ENCODE measurements around the gene SSB.
"Not testable (repeated sequence)": the region's sequence is repeated elsewhere in the genome, so short reads cannot be mapped to it uniquely, and the experiment has no call there.

SSB gene

GRCh38 chr2:169798718-169799592 is at the start of gene SSB:
SSB (plus strand) TSS chr2:169798871; CDS start chr2:169800961, 2,090 bp downstream.
- peak within 1 kb of the TSS; percentile 28 for H3K27ac ChIP-seq (ENCODE audit: low read length)
- H3K4me1 ChIP-seq (ENCODE audit: insufficient read depth, low read length) = peaks cover 5% of the 10 kb centered on the region; the same call in 1 of the 2 replicates
- H3K4me3 ChIP-seq (ENCODE audit: low read length) = peak within 1 kb of the TSS; percentile 95
- no peaks in the 10 kb centered on the region for H3K9me3 ChIP-seq (ENCODE audit: insufficient read depth, low read depth, low read length)
- no peaks in the 10 kb centered on the region for H3K27me3 ChIP-seq (ENCODE audit: insufficient read depth, low read length)
- peak within 1 kb of the TSS; percentile 91 for H3K9ac ChIP-seq (ENCODE audit: low read depth, low read length)
- peaks cover 35% of the 10 kb centered on the region for H3K36me3 ChIP-seq (ENCODE audit: insufficient read depth, low read depth, low read length)

- Histone ChIP-seq H3K27ac (ENCODE audit: low read length) (no peak overlapping the region), H3K36me3 (ENCODE audit: insufficient read depth, low read depth, low read length) (peaks cover 41% of the 10 kb centered on the region), H3K4me3 (ENCODE audit: low read length) (no peak overlapping the region), H3K9me3 (ENCODE audit: insufficient read depth, low read depth, low read length) (peaks cover 10% of the 10 kb centered on the region; the same call in 1 of the 2 replicates), H3K9ac (ENCODE audit: low read depth, low read length) (no peak overlapping the region), H3K27me3 (ENCODE audit: insufficient read depth, low read length) (no peaks in the 10 kb centered on the region), H3K4me1 (ENCODE audit: insufficient read depth, low read length) (no peaks in the 10 kb centered on the region)
Observed at GRCh38 chr2:169752752-169753151, 45.9 kb upstream of the SSB start.

GRCh38 chr2:169755083-169755870 is 43.4 kb upstream of the SSB start:
- Histone ChIP-seq H3K4me3 (ENCODE audit: low read length) (no peak overlapping the region), H3K27ac (ENCODE audit: low read length) (no peak overlapping the region), H3K9ac (ENCODE audit: low read depth, low read length) (no peak overlapping the region), H3K27me3 (ENCODE audit: insufficient read depth, low read length) (no peaks in the 10 kb centered on the region), H3K9me3 (ENCODE audit: insufficient read depth, low read depth, low read length) (peaks cover 10% of the 10 kb centered on the region; the same call in 1 of the 2 replicates), H3K36me3 (ENCODE audit: insufficient read depth, low read depth, low read length) (peaks cover 19% of the 10 kb centered on the region), H3K4me1 (ENCODE audit: insufficient read depth, low read length) (no peaks in the 10 kb centered on the region)

GRCh38 chr2:169756342-169756741 is 42.3 kb upstream of the SSB start:
- Histone ChIP-seq H3K9me3 (ENCODE audit: insufficient read depth, low read depth, low read length) (peaks cover 10% of the 10 kb centered on the region; the same call in 1 of the 2 replicates), H3K36me3 (ENCODE audit: insufficient read depth, low read depth, low read length) (peaks cover 8% of the 10 kb centered on the region), H3K27ac (ENCODE audit: low read length) (no peak overlapping the region), H3K4me3 (ENCODE audit: low read length) (no peak overlapping the region), H3K27me3 (ENCODE audit: insufficient read depth, low read length) (no peaks in the 10 kb centered on the region), H3K4me1 (ENCODE audit: insufficient read depth, low read length) (no peaks in the 10 kb centered on the region), H3K9ac (ENCODE audit: low read depth, low read length) (no peak overlapping the region)

- Histone ChIP-seq H3K4me1 (ENCODE audit: insufficient read depth, low read length) (no peaks in the 10 kb centered on the region), H3K9me3 (ENCODE audit: insufficient read depth, low read depth, low read length) (peaks cover 10% of the 10 kb centered on the region; the same call in 1 of the 2 replicates), H3K9ac (ENCODE audit: low read depth, low read length) (no peak overlapping the region), H3K4me3 (ENCODE audit: low read length) (no peak overlapping the region), H3K27me3 (ENCODE audit: insufficient read depth, low read length) (no peaks in the 10 kb centered on the region), H3K27ac (ENCODE audit: low read length) (no peak overlapping the region), H3K36me3 (ENCODE audit: insufficient read depth, low read depth, low read length) (no peaks in the 10 kb centered on the region)
Observed at GRCh38 chr2:169757356-169757755, 41.3 kb upstream of the SSB start.

GRCh38 chr2:169757778-169758177 is 40.9 kb upstream of the SSB start:
- Histone ChIP-seq H3K4me1 (ENCODE audit: insufficient read depth, low read length) (no peaks in the 10 kb centered on the region), H3K27me3 (ENCODE audit: insufficient read depth, low read length) (no peaks in the 10 kb centered on the region), H3K36me3 (ENCODE audit: insufficient read depth, low read depth, low read length) (no peaks in the 10 kb centered on the region), H3K27ac (ENCODE audit: low read length) (no peak overlapping the region), H3K4me3 (ENCODE audit: low read length) (no peak overlapping the region), H3K9me3 (ENCODE audit: insufficient read depth, low read depth, low read length) (peaks cover 10% of the 10 kb centered on the region; the same call in 1 of the 2 replicates), H3K9ac (ENCODE audit: low read depth, low read length) (no peak overlapping the region)

GRCh38 chr2:169759987-169760386 is 38.7 kb upstream of the SSB start:
- Histone ChIP-seq H3K4me3 (ENCODE audit: low read length) (no peak overlapping the region), H3K36me3 (ENCODE audit: insufficient read depth, low read depth, low read length) (no peaks in the 10 kb centered on the region), H3K9ac (ENCODE audit: low read depth, low read length) (no peak overlapping the region), H3K27me3 (ENCODE audit: insufficient read depth, low read length) (no peaks in the 10 kb centered on the region), H3K4me1 (ENCODE audit: insufficient read depth, low read length) (no peaks in the 10 kb centered on the region), H3K9me3 (ENCODE audit: insufficient read depth, low read depth, low read length) (peaks cover 10% of the 10 kb centered on the region; the same call in 1 of the 2 replicates), H3K27ac (ENCODE audit: low read length) (no peak overlapping the region)

- not testable (repeated sequence) for H3K27ac ChIP-seq (ENCODE audit: low read length); H3K27me3 ChIP-seq (ENCODE audit: insufficient read depth, low read length); H3K9me3 ChIP-seq (ENCODE audit: insufficient read depth, low read depth, low read length); H3K4me3 ChIP-seq (ENCODE audit: low read length); H3K4me1 ChIP-seq (ENCODE audit: insufficient read depth, low read length); H3K9ac ChIP-seq (ENCODE audit: low read depth, low read length); H3K36me3 ChIP-seq (ENCODE audit: insufficient read depth, low read depth, low read length)
Observed at GRCh38 chr2:169760798-169761197, 37.9 kb upstream of the SSB start.

- Histone ChIP-seq H3K27me3 (ENCODE audit: insufficient read depth, low read length) (no peaks in the 10 kb centered on the region), H3K4me1 (ENCODE audit: insufficient read depth, low read length) (no peaks in the 10 kb centered on the region), H3K9me3 (ENCODE audit: insufficient read depth, low read depth, low read length) (0 out of 2 replicates have a peak, but pooled peaks cover 4% of the 10 kb centered on the region), H3K27ac (ENCODE audit: low read length) (no peak overlapping the region), H3K9ac (ENCODE audit: low read depth, low read length) (no peak overlapping the region), H3K4me3 (ENCODE audit: low read length) (no peak overlapping the region), H3K36me3 (ENCODE audit: insufficient read depth, low read depth, low read length) (no peaks in the 10 kb centered on the region)
Observed at GRCh38 chr2:169761251-169761969, 37.3 kb upstream of the SSB start.

GRCh38 chr2:169761970-169762292 is 36.7 kb upstream of the SSB start:
- H3K4me3 ChIP-seq (ENCODE audit: low read length) = no peak overlapping the region
- H3K9ac ChIP-seq (ENCODE audit: low read depth, low read length) = no peak overlapping the region
- H3K27ac ChIP-seq (ENCODE audit: low read length) = no peak overlapping the region
- no peaks in the 10 kb centered on the region for H3K4me1 ChIP-seq (ENCODE audit: insufficient read depth, low read length)
- H3K36me3 ChIP-seq (ENCODE audit: insufficient read depth, low read depth, low read length) = no peaks in the 10 kb centered on the region
- no peaks in the 10 kb centered on the region for H3K27me3 ChIP-seq (ENCODE audit: insufficient read depth, low read length)
- no peaks in the 10 kb centered on the region for H3K9me3 ChIP-seq (ENCODE audit: insufficient read depth, low read depth, low read length)

GRCh38 chr2:169765523-169765922 is 33.1 kb upstream of the SSB start:
- Histone ChIP-seq H3K4me3 (ENCODE audit: low read length) (no peak overlapping the region), H3K9me3 (ENCODE audit: insufficient read depth, low read depth, low read length) (no peaks in the 10 kb centered on the region), H3K9ac (ENCODE audit: low read depth, low read length) (no peak overlapping the region), H3K4me1 (ENCODE audit: insufficient read depth, low read length) (no peaks in the 10 kb centered on the region), H3K27ac (ENCODE audit: low read length) (no peak overlapping the region), H3K36me3 (ENCODE audit: insufficient read depth, low read depth, low read length) (no peaks in the 10 kb centered on the region), H3K27me3 (ENCODE audit: insufficient read depth, low read length) (no peaks in the 10 kb centered on the region)

Measured in iPS-20b (cell line).